ENCODE results near the gene PLA2G4E.

Gene PLA2G4E, protein sequence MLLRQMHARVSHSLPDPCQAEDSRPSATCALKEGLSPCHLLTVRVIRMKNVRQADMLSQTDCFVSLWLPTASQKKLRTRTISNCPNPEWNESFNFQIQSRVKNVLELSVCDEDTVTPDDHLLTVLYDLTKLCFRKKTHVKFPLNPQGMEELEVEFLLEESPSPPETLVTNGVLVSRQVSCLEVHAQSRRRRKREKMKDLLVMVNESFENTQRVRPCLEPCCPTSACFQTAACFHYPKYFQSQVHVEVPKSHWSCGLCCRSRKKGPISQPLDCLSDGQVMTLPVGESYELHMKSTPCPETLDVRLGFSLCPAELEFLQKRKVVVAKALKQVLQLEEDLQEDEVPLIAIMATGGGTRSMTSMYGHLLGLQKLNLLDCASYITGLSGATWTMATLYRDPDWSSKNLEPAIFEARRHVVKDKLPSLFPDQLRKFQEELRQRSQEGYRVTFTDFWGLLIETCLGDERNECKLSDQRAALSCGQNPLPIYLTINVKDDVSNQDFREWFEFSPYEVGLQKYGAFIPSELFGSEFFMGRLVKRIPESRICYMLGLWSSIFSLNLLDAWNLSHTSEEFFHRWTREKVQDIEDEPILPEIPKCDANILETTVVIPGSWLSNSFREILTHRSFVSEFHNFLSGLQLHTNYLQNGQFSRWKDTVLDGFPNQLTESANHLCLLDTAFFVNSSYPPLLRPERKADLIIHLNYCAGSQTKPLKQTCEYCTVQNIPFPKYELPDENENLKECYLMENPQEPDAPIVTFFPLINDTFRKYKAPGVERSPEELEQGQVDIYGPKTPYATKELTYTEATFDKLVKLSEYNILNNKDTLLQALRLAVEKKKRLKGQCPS

DNA sequence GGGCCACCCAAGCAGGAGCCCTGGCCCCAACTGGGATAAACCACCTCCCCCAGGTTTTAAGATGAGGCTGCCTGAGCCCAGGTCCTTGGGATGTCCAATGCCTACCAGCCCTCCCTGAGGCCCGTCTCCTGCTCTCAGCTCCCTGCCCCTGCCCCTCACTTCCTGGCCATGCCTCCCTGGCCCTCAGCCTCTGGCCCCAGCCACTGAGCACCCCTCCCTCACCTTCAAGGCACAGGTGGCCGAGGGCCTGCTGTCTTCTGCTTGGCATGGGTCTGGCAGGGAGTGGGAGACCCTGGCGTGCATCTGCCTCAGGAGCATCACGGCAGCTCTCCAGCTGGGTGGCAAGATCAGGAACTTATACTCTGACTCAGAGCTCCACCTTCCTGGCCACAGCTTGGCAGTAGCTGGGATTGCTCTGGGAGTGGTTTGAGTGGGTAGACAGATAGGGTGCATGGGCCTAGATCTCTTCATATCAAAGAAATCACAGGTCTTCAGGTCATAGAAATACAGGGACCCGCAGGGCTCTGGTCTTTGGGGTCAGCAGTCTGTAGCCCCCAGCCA is at the start of gene PLA2G4E:
Gene PLA2G4E (minus strand): TSS at position 330 of the 561 bp plus-strand sequence. CDS start 12 bp downstream, at position 318.
- DNase-seq, result peak; percentile 9

DNA sequence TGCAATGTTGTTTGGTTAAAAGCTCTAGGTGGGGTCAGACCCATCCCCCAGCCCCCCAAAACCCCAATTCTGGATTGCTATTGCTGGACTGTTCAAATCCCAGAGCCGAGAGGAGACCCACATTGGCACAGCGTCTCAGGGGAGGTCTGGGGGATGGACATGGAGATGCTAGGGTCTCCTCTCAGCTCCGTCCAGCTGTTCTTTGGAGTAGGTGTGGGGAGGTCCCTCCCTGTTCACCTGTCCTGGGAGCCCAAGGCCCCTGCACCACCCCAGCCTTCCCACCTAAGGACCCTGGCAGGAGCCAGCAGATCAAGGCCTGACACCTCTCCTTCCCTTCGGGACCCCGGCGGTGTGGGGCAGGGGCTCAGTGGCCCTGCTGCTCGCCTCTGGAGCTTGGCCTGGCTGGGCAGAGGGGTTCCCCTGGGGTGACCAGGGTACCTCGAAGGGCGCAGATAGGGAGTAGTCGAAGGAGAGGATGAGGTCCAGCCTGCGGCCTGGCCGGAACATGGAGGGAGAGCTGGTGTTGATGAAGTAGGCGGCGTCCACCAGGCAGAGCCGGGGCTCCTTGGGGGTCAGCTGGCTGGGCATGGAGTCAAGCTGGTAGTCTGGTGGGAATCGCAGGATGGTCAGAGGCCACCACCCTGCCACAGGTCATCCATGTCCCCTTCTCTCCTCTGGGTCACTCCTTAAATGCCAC is 49.6 kb upstream of the PLA2G4E start:
- DNase-seq, result no peak

DNA sequence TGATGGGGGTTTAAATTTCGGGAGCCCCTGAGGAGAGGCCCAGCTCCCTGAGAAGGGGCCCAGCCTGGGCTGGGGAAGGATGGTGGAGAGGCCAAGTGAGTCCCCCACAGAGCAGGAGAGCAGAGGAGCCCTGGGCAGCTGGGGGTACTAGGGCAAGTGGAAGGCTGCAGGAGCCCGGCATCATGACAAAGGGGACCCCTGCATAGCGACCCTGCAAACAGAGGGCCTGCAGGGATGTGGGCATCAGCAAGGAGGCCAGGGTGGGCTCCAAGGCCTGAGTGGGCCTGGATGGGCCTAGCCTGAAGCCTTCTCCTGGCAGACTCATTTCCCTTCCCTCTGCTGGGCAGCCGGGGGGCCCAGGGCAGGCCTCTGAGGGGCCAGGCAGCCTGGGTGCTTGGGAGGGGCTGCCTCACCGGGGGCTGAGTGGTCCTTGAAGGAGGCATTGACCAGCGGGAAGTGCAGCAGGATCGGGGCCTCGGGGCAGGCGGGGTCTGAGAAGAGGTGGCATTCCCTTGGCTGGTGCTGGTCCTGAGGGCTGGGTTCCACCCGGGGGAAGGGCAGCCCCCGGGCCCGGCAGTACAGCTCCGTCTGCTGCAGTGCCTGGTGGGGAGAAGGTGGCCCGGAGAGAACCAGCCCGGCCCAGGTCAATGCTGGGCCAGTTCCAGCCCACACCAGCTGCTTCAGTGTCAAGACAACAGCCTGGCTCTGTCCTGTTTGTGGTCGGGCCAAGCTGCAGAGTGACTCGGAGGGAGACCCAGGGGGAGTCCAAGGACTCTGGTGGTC is 48.8 kb upstream of the PLA2G4E start:
- DNase-seq, result no peak

DNA sequence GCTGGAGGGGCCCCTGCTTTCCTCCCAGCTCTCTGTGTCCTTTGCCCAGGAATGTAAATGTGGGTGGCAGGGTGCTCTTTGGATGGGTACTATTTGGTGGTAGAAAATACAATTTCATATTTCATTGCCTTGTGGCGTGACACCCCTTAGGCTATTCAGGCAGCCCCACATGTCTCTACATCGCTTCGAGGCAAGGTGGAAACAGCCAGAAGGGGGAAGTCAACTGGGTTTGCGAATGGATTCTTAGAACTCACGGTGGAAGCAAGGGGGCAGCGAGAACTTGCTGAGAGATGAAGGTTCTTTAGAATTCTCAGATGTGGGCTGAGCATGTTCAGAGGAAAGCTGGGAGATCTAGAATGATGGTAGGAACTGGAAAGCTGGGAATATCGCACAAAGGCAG is 48.2 kb upstream of the PLA2G4E start:
- DNase-seq, result no peak

DNA sequence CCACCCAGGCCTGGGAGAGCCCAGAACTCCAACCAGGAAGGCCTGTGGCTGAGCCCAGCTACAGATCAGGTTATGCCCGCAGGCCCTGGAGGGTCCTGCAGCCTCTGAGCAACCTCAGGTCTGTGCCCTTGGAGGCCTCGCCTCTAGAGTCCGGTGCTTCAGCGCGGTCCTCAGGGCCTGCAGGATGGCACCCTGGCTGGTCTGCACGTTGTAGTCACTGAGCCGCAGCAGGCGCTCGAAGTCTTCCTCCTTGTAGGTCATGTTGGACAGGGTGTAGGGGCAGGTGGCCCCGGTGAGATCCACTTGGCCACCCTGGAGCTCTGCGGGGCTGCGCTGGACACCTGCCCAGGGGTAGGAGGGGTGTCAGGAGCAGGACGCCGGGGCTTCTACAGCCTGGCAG is 47.8 kb upstream of the PLA2G4E start:
- DNase-seq, result no peak

DNA sequence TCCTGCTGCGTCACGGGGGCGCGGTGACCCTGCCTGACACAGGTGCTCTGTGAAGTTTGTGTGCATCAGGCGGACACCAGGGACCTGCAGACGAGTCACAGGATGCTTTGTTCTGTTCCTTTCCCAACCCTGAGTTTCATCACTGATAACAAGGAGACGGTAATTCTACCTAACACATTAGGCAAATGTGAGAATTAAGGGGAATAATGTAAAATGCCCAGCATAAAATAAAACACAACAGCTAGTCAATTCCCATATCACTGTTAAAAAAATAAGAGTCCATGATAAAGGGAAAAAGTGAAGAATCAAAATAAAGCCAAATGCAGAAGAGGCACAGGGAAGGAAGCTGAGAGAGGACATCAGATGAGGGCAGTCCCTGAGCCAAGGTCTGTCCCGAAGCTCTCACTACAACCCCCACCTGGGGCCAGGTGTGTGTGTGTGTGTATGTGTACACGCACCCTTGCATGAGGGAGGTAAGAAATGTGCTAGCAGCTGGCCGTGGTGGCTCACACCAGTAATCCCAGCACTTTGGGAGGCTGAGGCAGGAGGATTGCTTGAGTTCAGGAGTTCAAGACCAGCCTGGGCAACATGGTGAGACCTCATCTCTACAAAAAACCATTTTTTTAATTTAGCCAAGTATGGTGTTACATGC is 46.0 kb upstream of the PLA2G4E start:
- DNase-seq, result no peak

DNA sequence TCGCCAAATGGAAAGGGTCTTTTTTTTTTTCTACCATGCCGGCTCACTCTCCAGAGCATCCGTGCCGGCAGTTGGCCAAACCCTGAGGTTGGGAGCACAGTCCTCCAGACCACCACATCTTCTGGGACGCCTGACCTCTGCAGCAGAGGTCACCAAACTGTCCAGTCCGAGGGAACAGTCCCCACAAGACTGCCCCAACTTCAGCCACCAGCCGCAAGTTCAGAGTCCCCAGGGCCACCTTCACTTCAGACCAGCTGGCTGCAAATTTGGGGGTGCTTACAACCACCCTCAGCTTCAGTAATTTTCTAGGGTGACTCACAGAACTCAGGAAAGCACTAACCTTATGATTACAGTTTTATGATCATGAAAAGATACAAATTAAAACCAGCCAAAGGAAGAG is 44.6 kb upstream of the PLA2G4E start:
- DNase-seq, result no peak

DNA sequence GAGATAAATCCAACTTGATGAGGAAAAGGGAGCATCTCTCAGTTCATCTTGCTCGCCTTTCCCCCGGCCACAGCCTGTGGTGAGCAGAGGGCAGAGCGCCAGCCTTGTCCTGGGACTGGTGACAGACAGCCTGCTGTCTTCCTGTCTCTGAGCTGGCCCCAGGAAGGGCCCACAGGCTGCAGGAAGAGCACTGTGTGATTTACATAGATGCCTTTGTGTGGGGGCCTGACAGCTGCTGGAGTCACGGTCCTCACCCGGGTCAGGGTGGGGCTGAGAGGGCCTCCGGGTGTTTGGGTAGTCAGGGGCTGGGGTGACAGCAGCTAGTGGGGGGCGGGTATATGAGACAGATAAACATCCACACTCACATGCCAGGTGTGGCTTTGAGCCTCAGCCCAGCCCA is 44.2 kb upstream of the PLA2G4E start:
- peak; percentile 9 for DNase-seq

DNA sequence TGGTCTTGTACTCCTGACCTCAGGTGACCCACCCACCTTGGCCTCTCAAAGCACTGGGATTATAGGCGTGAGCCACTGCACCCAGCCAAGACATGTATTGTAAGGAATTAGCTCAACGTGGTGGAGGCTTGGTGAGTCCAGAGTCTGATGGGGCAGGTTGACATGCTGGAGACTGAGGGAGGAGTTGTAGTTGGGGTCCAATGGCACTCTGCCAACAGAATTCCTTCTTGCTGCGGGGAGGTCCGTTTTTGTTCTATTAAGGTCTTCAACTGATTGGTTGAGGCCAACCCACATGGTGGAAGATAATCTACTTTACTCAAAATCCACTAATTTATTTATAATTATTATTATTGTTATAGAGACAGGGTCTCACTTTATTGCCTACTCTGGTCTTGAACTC is 43.4 kb upstream of the PLA2G4E start:
- no peak for DNase-seq

DNA sequence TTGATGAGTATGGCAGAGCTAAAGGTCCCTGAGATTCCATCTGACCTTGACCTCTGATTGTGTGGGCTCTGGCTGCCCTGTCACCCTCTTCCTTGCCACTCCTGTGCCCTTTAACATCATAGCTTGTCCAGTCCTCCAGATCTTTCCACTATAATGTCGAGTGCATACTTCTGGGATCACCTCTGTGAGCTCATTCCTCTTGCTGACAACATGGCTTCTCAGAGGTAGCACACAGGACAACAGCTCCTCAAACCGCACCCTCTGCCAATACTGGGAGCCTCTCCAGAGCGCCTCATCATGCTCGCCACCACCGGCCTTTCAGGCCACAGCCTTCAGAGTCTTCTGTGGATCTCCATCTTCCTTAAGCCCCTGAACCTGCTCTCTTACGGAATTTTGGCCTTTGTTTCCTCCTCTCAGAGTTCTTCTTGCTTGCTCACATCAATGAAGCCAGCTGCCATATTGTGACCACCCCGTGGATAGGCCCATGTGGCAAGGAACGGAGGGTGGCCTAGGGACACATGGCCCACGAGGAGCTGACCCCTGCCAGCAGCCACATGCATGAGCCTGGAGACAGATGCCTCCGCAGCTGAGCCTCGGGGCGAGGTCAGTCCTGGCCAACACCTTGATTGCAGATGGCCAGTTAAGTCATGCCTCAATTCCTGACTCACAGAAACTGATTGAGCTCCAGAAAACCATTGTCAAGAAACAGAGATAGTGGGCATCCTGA is 42.4 kb upstream of the PLA2G4E start:
- DNase-seq, result no peak

DNA sequence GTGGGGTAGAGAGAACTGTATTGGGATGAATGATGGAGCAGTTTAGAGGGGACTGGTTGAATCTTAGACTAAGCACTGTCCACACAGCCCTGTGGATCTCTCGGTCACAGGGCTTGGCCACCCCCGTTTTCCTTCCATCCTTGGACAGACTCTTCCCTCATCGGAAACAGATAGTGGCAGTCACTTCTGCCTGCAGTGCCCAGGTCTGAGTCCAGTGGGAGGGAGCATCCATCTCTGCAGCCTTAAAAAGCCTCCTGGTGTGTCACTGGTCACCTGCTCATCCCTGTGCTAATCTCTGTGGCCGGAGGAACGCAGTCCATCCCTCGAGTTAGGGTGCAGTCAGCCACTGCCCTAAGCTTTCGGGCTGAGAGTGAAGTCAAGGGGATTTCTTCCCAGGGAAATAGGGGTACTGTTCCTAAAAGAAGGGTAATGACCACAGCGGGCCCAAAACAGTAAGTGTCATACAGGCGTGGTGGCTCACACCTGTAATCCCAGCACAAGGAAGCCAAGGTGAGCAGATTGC is 41.5 kb upstream of the PLA2G4E start:
- DNase-seq, result no peak

DNA sequence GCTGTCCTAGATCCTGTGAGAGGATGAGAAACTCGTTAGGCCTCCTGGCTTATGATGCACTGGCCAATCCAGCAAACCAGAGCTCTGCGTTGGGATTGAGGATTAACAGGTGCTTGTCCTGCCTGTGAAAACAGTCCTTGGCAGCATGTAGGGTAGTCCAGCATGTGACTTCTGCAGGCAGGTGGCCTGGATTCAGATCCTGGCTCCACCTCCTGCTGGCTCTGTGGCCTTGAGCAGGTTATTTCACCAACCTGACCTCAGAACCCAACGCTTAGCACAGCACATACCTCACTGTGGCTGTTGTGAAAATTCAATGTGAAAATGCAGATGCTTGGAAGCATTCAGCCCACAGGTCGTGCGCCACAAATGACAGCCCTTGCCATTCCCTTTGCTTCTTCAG is 40.0 kb upstream of the PLA2G4E start:
- no peak for DNase-seq

DNA sequence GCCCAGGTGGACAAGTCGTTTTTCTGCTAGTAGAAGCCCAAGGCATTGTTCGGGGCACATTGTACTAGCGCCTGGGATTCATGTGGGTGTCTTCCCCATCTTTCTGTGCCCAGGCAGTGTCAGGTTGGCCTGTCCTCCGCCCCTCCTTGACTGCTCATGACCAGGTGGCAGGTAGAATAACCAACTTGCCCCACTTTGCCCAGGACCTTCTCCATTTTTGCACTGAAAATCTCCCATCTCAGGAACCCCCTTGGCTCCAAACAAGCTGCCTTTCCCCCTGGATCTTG is 39.6 kb upstream of the PLA2G4E start:
- no peak for DNase-seq

DNA sequence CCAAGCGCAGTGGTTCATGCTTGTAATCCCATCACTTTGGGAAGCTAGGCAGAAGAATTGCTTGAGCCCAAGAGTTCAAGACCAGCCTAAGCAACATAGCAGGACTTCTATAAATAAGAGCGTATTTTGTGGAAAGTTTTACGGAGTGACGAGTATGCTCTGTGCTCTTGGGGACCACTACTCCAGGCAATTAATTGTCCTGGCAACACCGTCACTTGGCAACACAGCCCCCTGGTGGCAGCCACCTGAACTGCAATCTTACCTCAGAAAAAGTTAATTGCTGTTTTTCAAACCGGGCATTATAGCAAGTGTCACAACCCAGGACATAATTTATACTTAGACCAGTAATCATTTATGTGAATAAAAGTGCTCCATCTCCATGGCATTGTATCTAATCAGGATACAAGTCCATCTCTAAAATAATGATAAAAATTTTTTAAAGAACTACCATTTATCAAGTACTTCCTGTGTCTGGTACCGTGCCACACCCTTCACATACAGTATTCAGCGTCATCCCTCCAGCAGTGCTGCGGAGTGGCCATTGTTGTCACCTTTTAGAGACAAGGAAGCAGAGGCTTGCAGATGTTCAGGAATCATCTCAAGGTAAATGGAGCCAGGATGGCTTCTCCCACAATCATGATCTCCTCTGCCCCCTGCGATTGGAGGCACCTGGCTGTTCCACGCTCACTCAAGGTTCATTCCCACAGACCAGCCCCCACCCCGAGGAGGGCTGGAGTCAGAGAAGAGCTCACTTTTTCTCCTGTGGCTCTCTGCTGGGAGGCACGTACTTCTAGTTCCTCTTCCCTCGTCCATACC is 39.0 kb upstream of the PLA2G4E start:
- DNase-seq, result peak; percentile 60

DNA sequence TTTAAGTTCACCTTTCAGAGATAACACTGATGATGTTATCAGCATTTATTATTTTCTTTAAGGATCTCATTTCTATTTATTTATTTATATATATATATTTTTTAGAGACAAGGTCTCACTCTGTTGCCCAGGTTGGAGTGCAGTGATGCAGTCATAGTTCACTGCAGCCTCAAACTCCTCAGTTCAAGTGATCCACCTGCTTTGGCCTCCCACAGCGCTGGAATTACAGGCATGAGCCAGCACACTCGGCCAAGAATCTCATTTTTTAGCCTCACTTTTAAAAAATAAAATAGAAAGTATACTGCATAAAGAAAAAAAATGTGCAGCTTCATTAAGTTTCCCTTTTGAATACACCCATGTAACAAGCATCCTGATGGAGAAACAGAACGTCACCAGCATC is 37.9 kb upstream of the PLA2G4E start:
- no peak for DNase-seq

DNA sequence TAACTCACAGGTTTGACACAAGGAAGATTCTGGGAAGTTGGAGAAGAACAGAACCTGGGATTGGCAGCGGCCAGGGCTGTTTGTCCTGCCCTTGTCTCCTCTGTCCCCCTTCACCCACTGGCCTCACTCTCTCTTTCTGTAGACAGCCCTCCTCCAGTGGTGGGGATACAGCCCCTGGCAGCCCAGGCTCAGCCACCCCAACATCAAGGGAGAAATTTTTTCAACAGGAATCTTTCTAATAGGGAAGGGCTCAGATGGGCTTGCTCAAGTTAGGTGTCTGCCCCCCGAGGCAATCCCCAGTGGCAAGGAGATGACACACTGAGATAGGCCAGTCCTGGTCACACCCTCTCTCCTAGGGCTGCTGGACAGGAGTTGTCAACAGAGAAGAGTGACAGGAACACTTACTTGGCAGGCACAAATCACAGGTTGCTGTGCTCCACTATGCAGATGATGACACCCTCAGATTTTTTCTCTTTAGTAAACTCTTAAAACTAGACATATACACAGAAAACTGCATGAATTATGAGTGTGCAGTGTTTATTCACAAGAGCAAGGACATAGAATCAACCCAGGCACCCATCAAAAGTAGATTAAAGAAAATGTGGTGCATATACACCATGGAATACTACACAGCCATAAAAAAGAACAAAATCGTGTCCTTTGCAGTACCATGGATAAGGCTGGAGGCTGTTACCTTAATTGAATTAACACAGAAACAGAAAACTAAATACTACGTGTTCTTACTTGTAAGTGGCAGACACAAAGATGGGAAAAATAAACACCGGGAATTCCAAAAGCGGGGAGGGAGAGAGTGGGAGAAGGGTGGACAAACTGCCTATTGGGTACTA is 37.2 kb upstream of the PLA2G4E start:
- no peak for DNase-seq

DNA sequence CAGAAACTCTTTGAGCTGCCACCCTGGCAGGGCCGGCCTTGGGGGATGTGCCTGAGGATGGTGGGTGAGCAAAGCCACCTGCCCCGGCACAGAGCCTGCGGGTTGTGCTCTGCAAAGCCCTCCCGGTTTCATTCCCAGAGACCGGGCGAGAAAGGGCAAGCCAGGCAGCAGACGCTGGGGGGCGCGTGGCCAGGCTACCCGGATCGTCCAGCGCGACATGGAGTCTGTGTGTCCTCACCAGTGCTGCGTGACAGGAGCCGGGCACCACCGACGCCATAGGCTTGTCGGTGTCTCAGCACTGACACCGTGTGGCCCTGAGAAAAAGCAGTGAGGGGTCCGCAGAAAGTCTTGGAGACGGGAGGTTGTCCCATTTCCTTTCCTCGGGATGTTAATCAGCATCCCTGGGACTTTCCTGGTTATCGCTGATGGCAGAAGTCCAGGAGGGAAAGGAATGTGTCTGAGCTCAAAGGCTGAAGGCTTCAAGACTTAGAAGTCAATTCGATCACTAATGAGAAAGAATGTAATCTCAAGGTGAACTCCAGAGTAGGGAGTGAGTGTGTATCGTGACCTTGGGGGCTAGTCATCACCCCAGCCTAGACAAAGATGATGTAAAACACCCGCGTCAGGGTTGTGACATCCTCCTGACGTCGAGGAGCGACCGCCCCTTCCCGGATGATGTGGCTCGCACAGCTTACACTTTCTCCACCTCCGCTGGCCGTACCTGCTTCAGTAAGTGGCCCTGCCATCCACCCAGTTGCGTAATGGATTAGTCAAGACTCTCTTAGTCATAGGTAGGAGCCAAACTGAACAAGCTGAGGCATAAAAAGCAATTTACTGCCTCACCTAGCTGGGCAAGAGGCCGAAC is 36.3 kb upstream of the PLA2G4E start:
- DNase-seq, result peak; percentile 70

DNA sequence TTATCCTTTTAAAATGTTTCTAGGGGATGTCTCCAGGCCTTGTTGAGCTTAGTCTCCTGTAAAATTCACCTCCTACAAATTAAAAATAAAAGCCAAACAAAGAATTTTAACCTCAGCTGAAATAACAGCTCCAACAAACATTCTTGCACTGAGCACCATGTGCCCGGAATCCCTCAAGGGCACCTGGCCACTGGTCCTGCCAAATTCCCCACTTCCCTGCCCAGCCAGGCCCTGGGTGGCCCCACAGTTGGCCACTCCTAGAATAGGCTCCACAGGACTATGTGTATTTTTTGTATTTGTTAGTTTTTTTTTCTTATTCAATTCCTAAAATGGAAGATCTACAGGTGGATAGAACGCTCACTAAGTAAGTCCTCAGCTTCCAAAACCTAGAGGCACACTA is 33.1 kb upstream of the PLA2G4E start:
- DNase-seq, result no peak
